Loucy (cell line): ENCODE results near the gene HS3ST5.

Experiments used
- H2AFZ ChIP-seq: fragments of 200-600 bp; sonication (generic); 2 replicates; pipeline ENCODE4 v1.6.0; 2016; ENCODE audit warnings: antibody characterized with exemption, mild to moderate bottlenecking, low read length, moderate library complexity
- H3F3A ChIP-seq: fragments of 200-600 bp; 2 replicates; pipeline ENCODE4 v1.6.0; 2016; ENCODE audit warnings: antibody characterized with exemption, low read depth, mild to moderate bottlenecking
- H3K27me3 ChIP-seq: fragments of 200-600 bp; sonication (generic); 2 replicates; pipeline ENCODE4 v1.6.1; 2014; ENCODE audit warnings: low read length, mild to moderate bottlenecking; ENCODE audit not compliant: insufficient read depth, poor library complexity, severe bottlenecking
- H3K36me3 ChIP-seq: fragments of 200-600 bp; sonication (generic); 2 replicates; pipeline ENCODE4 v1.6.1; 2016; ENCODE audit warnings: low read length; ENCODE audit not compliant: insufficient read depth
- H3K4me1 ChIP-seq: fragments of 200-600 bp; sonication (generic); 2 replicates; pipeline ENCODE4 v1.5.1; 2014; ENCODE audit warnings: low read length, mild to moderate bottlenecking; ENCODE audit not compliant: insufficient read depth, poor library complexity, severe bottlenecking
- H3K4me2 ChIP-seq: fragments of 200-600 bp; sonication (generic); 2 replicates; pipeline ENCODE4 v1.6.0; 2014; ENCODE audit warnings: antibody characterized with exemption, low read length, low read depth, mild to moderate bottlenecking; ENCODE audit not compliant: poor library complexity, severe bottlenecking
- H3K4me3 ChIP-seq: fragments of 200-600 bp; sonication (generic); 2 replicates; pipeline ENCODE4 v1.5.1; 2014; ENCODE audit warnings: low read length, mild to moderate bottlenecking, mixed read lengths; ENCODE audit not compliant: poor library complexity, severe bottlenecking
- H3K79me2 ChIP-seq: fragments of 200-600 bp; sonication (generic); 2 replicates; pipeline ENCODE4 v1.6.1; 2014; ENCODE audit warnings: low read length; ENCODE audit not compliant: insufficient read depth
- H3K9ac ChIP-seq: fragments of 200-600 bp; sonication (generic); 2 replicates; pipeline ENCODE4 v1.6.0; 2014; ENCODE audit warnings: mild to moderate bottlenecking, low read depth, low read length, moderate library complexity; ENCODE audit not compliant: poor library complexity, severe bottlenecking
- H3K9me2 ChIP-seq: fragments of 200-600 bp; sonication (generic); replicated peaks from 2 replicates; pipeline ENCODE4 v1.6.1; 2016; ENCODE audit warnings: low read depth, low read length, mixed read lengths
- H3K9me3 ChIP-seq: fragments of 200-600 bp; sonication (generic); 2 replicates; pipeline ENCODE4 v1.6.1; 2014; ENCODE audit warnings: mild to moderate bottlenecking, antibody characterized with exemption, low read length, low read depth; ENCODE audit not compliant: insufficient read depth
- H4K20me1 ChIP-seq: fragments of 200-600 bp; sonication (generic); 2 replicates; pipeline ENCODE4 v1.6.0; 2014; ENCODE audit warnings: antibody characterized with exemption, low read length, mild to moderate bottlenecking; ENCODE audit not compliant: insufficient read depth, poor library complexity, severe bottlenecking
- EZH2phosphoT487 ChIP-seq: fragments of 200-600 bp; IDR thresholded peaks from 2 replicates; pipeline ENCODE4 v1.6.1; 2018; ENCODE audit warnings: antibody characterized with exemption, mild to moderate bottlenecking, moderate library complexity, borderline replicate concordance
- TF ChIP-seq, protein P1 (sequence below): fragments of 200-600 bp; sonication (generic); conservative IDR thresholded peaks from 2 replicates; pipeline ENCODE4 v1.5.1; 2014; ENCODE audit warnings: mild to moderate bottlenecking, antibody characterized with exemption, low read length

HS3ST5 gene

DNA sequence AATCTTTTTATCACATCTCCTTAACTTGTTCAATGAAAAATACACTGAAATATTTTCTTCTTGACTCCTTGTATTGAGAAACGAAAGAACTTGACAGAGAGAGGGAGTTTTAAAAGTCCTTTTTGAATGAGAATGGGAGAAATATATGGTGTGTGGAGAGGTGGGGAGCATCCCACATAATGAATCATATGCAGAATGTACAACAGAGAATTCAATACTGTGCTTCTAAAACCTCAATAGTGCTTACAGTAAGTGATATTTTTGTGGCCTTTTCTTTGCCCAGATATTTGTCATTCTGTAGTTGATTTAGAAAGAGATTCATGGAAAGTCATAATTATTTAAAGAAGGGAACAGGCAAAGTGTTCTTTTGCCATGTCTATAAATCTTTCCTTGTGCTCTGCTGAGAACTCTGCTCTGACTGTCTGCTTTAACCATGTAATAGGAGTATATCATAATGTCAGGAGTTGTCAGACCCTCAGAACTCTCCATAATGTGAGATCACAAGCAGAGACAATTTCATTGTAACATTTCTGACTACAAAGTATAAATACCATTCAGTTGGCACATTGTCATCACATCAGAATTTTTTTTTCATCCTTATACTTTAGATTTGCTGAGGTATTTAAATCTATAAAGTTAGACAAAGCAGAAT, 32.8 kb upstream of the HS3ST5 start:
- H3K4me2 ChIP-seq, result no peak overlapping the region
- H3K9me3 ChIP-seq, result no peaks in the 10 kb centered on the region
- H3F3A ChIP-seq, result no peaks in the 10 kb centered on the region
- no peaks in the 10 kb centered on the region for H3K9me2 ChIP-seq
- H3K4me1 ChIP-seq, result no peaks in the 10 kb centered on the region
- H3K79me2 ChIP-seq, result no peaks in the 10 kb centered on the region
- TF ChIP-seq EZH2phosphoT487, result no peak
- TF ChIP-seq, protein P1, sequence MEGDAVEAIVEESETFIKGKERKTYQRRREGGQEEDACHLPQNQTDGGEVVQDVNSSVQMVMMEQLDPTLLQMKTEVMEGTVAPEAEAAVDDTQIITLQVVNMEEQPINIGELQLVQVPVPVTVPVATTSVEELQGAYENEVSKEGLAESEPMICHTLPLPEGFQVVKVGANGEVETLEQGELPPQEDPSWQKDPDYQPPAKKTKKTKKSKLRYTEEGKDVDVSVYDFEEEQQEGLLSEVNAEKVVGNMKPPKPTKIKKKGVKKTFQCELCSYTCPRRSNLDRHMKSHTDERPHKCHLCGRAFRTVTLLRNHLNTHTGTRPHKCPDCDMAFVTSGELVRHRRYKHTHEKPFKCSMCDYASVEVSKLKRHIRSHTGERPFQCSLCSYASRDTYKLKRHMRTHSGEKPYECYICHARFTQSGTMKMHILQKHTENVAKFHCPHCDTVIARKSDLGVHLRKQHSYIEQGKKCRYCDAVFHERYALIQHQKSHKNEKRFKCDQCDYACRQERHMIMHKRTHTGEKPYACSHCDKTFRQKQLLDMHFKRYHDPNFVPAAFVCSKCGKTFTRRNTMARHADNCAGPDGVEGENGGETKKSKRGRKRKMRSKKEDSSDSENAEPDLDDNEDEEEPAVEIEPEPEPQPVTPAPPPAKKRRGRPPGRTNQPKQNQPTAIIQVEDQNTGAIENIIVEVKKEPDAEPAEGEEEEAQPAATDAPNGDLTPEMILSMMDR, result no peak
- no peak overlapping the region for H2AFZ ChIP-seq
- H4K20me1 ChIP-seq, result no peaks in the 10 kb centered on the region
- H3K36me3 ChIP-seq, result no peaks in the 10 kb centered on the region
- no peaks in the 10 kb centered on the region for H3K27me3 ChIP-seq
- H3K4me3 ChIP-seq, result no peak overlapping the region
- H3K9ac ChIP-seq, result no peak overlapping the region

DNA sequence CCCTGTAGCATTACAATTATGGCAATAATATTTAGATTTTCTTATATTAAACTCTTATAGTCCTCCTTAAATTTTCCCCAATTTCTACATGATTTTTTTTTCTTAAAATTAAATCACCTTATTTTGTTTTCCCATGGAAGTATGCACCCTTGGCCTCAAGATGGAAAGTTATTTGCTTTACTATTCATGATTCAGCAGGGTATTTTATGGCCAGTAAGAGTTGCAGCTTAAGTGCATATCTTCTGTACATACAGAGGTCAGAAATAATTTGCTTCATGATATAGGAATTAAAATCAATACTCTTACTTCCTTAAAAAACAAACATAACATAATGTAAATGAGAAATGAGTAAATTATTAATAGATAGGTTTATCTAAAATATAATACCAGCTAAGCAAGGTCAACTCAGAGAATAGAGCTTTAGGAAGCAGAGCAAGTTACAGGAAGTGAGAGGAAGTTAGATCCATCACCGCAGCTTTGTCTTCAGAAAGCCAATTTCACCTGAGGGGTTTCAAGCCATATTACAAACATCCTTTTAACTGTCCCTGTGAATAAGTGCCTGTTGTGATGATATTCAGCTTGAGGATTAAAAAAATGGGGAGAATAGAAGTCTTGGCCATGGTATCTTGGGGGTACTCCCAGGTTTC, 24.6 kb upstream of the HS3ST5 start:
- Histone ChIP-seq H3K79me2 (no peaks in the 10 kb centered on the region), H4K20me1 (no peaks in the 10 kb centered on the region), H3K4me1 (no peaks in the 10 kb centered on the region), H3K9me3 (no peaks in the 10 kb centered on the region), H3K36me3 (no peaks in the 10 kb centered on the region), H3K27me3 (no peaks in the 10 kb centered on the region), H3K4me2 (no peak overlapping the region), H3F3A (no peaks in the 10 kb centered on the region), H3K4me3 (no peak overlapping the region), H3K9me2 (no peaks in the 10 kb centered on the region), H2AFZ (no peak overlapping the region), H3K9ac (no peak overlapping the region)
- TF ChIP-seq, protein P1, result no peak
- TF ChIP-seq EZH2phosphoT487, result no peak

GRCh38 chr6:114366899-114367298, 24.1 kb upstream of the HS3ST5 start:
- Histone ChIP-seq H3K9ac (no peak overlapping the region), H3K27me3 (no peaks in the 10 kb centered on the region), H3K9me3 (no peaks in the 10 kb centered on the region)

More at GRCh38 chr6:114366899-114367298, 24.1 kb upstream of the HS3ST5 start:
- Histone ChIP-seq H3K4me2 (no peak overlapping the region), H4K20me1 (no peaks in the 10 kb centered on the region), H3F3A (no peaks in the 10 kb centered on the region), H2AFZ (no peak overlapping the region), H3K4me3 (no peak overlapping the region), H3K79me2 (no peaks in the 10 kb centered on the region), H3K9me2 (no peaks in the 10 kb centered on the region), H3K4me1 (no peaks in the 10 kb centered on the region), H3K36me3 (no peaks in the 10 kb centered on the region)
- TF ChIP-seq, protein P1, result no peak
- no peak for TF ChIP-seq EZH2phosphoT487
